Measurements from ENCODE around the gene BMP8A.
A peak's percentile ranks its signal among the peaks of the same experiment; 100 is the strongest.
"Not testable (repeated sequence)": the region's sequence is repeated elsewhere in the genome, so short reads cannot be mapped to it uniquely, and the experiment has no call there.

Gene BMP8A

DNA sequence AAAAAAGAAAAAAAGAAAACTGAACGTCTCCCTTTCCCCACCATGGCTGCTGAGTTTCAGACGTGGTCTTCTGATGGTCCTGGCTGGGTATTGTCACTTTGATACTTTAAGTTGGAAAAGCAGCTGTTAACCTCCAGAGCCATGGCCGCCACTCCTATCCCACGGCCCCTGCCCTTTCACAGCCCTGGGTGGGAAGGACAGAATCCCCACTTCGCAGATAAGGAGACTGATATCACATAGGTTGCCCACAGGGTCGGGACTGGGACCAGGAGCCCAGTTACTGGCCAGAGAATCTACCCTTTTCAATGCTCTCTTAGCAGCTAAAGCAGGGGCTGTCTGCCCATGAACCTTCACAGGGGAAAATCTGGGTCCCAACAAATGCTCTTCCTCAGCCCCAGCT, 16.8 kb downstream of the BMP8A start:
- DNase-seq: no peak

DNA sequence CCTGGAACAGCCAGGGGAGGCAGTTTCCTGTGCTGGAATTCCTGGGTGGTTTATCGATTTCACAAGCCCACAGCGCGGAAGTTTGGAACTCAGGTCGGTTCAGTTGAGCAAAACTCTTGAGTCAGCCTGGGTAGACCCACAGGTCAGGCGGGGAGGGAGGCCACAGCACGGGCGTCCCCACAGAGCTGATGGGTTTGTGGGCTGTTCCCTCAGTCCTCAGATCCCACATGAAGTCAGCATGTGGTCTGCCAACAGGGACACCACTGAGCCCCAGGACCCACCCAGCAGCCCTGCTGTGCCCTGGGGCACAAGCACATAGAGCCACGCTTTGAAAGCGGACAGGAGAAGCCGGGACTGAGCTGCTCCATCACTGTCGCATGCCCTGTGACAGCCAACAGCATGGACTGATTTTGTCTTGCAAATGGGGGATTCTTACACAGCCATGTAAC, 17.4 kb downstream of the BMP8A start:
- no peak for DNase-seq

DNA sequence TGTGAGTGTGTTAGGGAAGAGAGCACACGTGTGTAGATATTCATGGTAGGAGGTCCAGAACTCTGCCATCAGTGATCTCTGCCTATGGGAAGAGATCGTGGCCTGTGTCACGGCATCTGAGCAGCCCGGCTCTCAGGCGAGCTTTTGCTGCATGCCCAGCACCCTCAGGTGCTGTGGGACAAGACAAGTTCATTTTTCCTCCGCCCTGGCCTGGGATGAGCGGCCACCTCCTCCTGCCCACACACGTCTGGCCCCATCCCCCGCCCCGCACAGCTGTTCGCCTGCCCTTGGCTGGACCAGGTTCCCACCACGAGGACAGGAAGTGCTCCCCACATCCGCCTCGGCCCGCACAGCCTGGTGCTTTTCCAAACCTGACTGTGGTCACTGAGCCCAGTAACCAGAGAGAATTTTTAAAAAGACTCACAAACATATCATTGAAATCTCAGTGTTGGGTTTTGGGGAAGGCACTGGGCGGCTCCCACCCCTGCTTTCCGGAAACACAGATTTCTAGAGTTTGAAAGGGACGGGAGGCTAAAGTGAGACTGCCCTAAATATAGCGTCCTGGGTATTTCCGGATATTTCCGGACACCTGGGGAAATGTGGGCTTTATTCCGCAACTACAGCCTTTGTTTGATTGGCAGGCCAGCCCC, 18.0 kb downstream of the BMP8A start:
- peak; percentile 75 for DNase-seq

DNA sequence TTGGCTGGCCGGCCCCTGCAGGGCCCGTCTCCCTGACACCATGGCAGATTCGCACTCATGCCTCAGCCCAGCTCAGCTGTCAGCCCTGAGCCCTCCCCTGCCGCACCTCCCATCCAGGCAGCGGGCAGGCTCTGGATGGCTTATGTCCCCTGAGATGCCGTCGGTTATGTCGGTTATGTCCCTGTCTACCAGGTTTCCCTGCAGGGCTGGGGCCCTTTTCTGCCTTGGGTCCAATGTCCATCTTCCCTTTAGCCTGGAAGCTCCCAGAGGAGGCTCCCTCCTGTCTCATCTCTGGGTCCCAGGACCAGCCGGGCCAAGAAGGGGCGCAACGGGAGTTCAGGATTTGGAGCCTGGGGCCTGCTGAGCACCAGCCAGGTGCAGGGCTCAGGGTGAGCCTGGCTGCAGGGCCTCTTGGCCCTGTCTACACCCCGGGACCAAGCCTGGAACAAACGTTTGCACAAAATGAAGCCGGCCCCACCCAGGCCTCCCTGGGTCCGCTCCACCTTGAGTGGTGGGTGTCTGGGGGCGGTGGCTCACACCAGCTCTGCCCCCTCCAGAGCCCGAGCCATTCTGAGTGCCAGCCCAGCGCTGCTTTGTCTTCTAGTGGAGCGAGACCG, 19.2 kb downstream of the BMP8A start:
- DNase-seq: not testable (repeated sequence)

DNA sequence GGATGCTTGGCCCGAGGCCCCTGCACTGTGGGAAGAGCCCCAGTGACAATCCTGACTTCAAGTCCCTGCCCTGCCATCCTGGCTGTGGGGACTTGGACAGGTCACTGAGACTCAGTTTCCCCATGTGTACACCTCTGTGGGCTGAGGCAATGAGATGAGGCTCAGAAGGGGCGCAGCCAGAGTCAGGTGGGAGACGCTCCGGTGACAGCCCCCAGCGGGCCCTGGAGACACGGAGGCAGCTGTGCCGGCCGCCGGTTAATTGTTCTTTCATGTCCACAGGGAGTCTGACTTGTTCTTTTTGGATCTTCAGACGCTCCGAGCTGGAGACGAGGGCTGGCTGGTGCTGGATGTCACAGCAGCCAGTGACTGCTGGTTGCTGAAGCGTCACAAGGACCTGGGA, 20.0 kb downstream of the BMP8A start:
- not testable (repeated sequence) for DNase-seq

DNA sequence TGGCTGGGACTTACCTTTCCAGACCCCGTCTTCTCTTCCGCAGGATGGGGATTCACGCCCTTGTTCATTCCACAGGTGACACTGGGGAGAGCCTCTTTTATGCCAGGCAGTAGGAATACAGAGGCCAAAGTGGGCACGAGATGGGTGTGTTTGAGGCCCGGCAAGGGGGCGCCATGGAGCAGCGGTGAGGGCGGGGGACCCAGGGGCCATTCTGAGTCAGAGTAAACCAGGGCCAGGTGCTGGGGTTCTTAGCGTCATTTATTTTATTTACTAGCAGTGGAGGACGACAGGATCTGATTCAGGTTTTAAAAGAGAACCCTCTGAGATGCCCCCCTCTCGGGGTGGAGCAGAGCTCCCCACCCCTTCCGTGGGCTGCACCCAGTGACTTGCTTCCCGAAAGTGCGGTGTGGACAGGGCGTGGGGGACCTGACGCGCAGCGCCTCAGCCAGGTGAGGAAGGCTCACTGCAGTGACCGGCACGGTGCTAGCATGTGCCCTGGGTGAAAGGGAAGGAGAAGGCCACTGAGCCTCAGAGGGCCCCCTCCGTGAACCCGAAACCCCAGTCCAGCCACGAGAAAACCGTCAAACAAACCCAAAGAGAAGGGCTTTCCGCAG, 20.9 kb downstream of the BMP8A start:
- not testable (repeated sequence) for DNase-seq

DNA sequence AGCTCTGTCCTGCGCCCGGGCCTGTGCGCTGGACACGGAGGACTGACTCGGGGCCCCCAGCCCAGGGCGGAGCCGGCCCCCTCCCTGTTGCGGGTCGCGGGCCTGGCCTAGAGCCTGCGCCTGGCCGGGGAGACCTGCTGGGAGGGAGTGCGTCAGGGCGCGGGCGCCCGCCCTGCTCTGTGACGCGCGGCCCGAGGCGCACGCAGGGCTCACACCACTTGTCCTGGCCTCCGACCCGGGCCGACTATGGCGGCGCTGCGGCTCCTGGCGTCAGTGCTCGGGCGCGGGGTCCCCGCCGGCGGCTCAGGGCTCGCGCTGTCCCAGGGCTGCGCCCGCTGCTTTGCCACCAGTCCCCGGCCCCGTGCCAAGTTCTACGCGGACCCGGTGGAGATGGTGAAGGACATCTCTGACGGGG, 23.3 kb downstream of the BMP8A start:
- not testable (repeated sequence) for DNase-seq

DNA sequence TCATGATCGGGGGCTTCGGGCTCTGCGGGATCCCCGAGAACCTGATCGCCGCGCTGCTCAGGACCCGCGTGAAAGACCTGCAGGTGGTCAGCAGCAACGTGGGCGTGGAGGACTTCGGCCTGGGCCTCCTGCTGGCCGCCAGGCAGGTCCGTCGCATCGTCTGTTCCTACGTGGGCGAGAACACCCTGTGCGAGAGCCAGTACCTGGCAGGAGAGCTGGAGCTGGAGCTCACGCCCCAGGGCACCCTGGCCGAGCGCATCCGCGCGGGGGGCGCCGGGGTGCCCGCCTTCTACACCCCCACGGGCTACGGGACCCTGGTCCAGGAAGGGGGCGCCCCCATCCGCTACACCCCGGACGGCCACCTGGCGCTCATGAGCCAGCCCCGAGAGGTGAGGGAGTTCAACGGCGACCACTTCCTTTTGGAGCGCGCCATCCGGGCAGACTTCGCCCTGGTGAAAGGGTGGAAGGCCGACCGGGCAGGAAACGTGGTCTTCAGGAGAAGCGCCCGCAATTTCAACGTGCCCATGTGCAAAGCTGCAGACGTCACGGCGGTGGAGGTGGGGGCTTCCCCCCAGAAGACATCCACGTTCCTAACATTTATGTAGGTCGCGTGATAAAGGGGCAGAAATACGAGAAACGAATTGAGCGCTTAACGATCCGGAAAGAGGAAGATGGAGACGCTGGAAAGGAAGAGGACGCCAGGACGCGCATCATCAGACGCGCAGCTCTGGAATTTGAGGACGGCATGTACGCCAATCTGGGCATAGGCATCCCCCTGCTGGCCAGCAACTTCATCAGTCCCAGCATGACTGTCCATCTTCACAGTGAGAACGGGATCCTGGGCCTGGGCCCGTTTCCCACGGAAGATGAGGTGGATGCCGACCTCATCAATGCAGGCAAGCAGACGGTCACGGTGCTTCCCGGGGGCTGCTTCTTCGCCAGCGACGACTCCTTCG, 24.0 kb downstream of the BMP8A start:
- not testable (repeated sequence) for DNase-seq

DNA sequence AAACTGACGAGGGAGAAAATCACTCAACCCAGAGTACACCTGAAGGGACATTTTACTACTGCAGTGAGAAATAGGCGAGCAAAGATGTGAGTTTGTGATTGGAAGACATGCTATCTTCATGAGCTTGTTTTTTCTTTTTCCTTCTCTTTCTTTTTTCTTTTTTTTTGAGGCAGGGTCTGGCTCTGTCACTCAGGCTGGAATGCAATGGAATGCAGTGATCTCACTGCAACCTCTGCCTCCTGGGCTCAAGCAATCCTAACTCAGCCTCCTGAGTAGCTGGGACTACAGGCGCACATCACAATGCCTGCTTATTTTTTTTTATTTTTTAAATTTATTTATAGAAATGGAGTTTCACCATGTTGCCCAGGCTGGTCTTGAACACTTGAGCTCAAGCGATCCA, 25.4 kb downstream of the BMP8A start:
- DNase-seq: not testable (repeated sequence)

DNA sequence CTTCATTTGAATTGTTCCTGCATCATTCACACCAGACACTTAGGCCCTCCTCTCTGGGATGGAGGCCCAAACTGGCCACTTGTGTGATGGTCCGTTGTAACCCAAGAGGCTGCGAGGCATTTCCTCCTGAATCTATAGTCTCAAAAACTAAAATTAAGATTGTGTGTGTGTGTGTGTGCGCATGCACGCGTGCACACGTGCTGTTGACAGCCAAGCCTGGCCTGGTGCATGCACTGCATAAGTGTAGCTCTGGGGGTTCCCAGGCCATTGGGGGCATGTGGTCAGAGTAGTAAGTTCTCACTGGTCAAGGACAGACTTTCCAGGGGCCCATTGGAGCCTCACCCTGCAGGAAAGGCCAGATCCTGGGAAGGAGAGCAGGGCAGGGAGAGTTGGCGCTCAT, 26.5 kb downstream of the BMP8A start:
- not testable (repeated sequence) for DNase-seq

DNA sequence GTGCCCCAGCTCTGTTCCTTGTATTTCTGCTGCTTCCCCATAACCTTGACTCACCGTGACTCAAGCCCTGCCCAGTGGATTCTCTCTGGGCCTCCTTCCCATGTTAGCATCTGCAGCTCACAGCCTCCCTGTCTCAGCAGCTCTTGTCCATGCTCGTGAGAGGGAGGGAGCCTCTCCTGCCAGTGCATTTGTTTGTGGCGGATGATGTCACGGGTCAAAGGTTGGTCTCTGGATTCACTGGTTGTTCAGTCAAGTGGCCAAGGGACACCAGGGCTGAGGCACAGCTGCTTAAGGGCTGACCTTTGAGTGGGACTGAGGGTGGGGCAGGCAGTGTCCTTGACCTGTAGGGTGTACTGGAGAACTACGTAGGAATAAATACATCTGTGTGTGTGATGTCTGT, 27.9 kb downstream of the BMP8A start:
- DNase-seq: not testable (repeated sequence)

DNA sequence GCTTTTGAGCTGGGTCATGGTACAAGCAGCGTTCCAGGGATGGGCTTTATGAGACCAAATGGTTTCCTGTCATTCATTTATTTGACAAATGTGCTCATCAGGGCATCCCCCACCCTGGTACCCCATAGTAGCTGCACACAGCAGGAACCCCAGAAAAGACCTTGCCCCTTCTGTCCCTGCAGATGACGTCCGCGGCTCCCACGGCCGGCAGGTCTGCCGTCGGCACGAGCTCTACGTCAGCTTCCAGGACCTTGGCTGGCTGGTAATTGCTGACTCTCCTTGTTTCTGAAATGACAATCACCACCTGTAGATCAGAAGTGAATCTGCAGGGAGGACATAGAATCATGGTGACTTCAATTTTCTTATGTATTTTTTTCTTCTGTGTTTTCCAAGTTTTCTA, 30.8 kb downstream of the BMP8A start:
- DNase-seq: not testable (repeated sequence)

DNA sequence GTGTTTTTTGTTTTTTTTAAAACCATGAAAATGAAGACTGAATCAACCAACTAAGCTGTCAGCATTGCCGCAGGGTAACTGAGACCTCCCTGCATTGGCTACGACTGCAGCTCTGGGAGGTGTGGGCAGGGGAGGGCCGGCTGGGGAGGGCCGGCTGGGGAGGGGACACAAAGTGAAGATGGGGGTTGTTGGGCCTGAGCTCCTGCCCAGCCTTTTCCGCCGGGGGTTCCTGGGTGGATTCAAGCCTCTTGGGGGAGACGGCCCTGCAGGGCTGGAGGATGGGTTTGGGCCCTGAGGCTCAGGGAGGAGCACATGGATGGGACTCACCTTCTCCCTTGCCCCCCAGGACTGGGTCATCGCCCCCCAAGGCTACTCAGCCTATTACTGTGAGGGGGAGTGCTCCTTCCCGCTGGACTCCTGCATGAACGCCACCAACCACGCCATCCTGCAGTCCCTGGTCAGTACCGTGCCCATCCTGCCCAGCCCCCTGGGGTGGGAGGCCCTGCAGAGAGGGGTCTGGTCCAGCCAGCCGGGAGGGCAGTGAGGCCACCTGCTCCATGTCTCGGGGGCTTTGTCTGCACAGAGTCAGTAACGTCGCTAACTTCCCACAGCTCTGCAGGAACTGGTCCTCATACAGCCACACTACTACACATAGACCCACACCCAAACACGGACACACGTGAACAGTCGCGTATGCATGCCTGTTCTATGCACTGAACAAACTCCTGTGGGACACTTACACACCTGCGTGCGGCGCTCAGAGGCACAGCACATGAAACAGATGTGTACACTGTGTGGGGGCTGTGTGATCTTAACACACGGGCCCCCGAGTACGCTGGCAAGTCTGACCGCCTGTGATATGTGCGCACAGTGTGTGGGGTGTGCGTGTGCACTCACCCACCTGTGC, 31.5 kb downstream of the BMP8A start:
- DNase-seq: no peak

DNA sequence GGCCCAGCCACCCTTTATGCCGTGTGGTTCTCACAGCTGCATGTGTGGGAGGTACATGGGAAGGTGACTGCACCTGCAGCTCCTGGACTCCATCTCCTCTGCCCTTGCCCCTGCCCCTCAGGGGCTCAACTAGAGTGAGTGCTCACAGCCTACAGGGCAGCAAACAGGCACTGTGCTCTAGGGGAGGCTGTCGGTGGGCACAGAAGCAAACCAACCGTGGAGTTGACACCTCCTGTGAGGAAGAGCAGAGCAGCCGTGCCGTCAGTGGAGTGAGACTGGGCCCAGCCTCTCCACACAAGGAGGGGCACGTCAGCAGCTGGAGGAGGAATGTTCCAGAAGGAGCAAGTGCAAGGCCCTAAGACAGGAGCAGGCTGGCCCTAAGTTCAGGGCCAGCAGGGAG, 32.7 kb downstream of the BMP8A start:
- DNase-seq: no peak

DNA sequence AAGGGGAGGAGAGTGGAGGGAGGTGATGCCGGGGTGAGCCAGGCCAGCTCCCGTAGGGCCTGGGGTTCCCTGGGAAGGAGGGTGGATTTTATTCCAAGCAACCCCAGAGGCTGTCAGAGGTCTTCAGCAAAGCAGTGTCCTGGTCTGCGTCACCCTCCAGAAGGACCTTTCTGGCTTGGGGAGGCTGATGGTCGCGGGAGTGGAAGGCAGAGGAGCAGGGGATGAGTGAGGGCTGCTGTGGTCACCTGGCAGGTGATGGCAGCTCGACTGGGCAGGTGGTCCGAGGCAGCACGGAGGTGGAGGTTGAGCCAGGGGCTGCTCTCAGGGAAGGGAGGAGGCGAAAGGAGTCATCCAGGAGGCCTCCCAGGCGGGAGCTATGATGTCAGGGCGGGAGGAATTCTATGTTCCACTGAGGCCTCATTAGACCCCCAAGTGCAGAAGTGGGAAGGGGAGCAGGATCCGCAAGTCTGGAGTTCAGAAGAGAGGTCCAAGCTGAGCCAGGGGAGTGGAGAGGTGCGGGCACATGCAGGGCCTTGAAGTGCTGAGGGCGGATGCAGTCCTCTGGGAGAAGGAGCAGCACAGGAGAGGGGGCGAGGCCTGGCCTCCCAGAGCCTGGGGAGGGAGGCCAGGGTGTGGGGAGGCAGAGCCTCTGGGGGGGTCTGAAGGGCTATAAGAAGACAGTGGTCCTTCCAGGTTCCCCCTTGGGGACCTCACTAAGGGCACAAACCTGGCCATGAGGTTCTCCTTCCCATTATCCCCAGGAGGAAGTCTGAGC, 33.3 kb downstream of the BMP8A start:
- DNase-seq: no peak

DNA sequence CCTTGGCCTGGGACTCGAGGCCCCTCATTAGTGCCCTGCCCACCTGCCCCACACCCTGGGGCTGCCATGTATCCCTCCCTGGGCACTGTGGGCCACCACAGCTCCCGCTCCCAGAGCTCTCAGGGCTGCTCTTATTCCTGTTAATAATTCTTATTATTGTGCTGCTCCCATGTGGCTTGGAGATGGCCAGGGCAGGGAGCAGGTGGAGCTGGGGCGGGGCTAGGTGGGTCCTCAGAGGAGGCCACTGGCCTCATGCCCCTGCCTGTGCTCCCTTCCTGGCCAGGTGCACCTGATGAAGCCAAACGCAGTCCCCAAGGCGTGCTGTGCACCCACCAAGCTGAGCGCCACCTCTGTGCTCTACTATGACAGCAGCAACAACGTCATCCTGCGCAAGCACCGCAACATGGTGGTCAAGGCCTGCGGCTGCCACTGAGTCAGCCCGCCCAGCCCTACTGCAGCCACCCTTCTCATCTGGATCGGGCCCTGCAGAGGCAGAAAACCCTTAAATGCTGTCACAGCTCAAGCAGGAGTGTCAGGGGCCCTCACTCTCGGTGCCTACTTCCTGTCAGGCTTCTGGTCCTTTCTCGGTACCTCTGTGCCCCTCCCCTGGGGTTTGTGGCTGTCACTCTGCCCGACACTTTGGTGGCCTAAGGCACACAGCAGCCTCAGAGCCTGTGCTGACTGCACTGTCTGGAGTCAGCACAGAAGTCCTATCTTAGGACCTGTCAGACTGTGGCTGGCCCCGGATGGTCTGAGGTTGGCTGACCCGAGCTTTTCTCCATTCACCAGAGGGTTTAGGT, 34.1 kb downstream of the BMP8A start:
- DNase-seq: peak; percentile 76

DNA sequence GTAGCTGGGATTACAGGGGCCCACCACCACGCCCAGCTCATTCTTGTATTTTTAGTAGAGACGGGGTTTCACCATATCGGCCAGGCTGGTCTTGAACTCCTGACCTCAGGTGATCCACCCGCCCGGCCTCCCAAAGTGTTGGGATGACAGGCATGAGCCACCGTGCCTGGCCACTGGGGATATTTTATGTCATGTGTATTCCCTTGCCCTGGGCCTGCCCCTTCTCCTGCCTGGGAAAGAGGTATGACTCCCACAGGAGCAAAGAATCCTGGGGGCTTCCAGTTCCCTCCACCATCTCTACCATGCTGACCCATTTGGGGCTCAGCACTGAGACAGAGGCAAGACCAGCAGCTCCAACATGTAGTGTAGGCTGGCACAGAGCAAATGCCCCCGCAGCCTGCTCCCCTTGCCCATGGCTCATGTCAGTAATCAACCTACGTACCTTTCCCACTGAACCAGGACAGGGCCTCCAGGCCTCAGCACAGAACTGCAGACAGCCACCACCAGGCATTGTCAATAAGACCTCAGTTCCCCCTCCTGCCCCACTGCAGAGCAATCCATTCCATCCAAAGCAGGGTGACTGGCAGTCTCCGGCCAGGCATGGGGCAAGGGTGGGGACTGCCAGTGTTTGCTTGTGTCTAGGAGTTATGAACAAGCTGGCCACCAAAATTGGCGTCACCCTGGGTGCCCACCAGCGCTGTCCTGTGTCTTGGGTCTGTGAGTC, 35.2 kb downstream of the BMP8A start:
- DNase-seq: no peak

DNA sequence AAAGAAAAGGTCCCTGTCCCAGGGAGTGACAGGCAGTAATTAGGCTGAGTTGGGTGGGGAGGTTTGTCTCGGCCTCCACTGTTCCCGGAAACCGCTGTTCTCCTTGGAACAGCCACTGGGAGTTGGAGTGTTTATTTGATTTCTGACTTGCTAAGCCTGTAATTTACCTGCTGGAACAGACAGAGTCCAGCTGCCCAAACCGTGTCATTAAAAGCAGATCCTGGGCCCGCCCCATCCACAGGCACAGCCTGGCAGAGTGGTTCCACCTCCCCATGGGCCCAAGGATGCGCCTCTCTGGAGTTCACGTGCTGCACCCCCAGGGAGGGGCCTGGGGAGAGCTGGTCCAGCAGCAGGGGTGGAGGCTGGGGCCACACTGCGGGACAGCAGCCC, 35.7 kb downstream of the BMP8A start:
- DNase-seq: peak; percentile 96

DNA sequence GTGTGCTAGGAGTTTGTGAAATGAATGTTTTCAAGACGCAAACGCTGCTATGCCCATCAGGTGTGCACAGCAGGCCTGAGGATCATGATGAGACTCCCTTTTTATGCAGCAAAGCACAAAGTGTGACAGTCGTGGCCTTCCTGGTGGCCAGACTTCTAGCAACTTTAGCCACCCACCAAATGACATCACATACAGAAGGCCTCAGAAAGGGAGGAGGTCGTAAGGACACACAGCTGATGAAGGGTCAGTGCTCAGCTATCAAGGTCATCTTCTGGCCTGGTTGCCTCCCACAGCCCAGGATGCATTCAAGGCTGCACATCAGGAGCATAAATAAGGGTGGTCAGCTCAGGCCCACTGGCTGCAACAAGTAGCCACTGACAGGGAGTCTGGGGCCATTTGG, 36.6 kb downstream of the BMP8A start:
- no peak for DNase-seq
